HG02571 (cell line): ENCODE measurements around the gene SPNS2.

Source experiments
- ATAC-seq: cut with Tn5 transposase; IDR thresholded peaks from one replicate; pipeline ENCODE4 v1.9.1; 2021; ENCODE audit warnings: mild to moderate bottlenecking, moderate library complexity; ENCODE audit not compliant: unreplicated experiment

Gene SPNS2

GRCh38 chr17:4548061-4548461, 49.4 kb downstream of the SPNS2 start:
- no peak for ATAC-seq

GRCh38 chr17:4548721-4549531, 50.2 kb downstream of the SPNS2 start:
- no peak for ATAC-seq

GRCh38 chr17:4549781-4550533, 51.3 kb downstream of the SPNS2 start:
- no peak for ATAC-seq

GRCh38 chr17:4550534-4551039, 51.9 kb downstream of the SPNS2 start:
- no peak for ATAC-seq

GRCh38 chr17:4551141-4551540, 52.5 kb downstream of the SPNS2 start:
- no peak for ATAC-seq

GRCh38 chr17:4551796-4552525, 53.3 kb downstream of the SPNS2 start:
- no peak for ATAC-seq

GRCh38 chr17:4553669-4554068, 55.0 kb downstream of the SPNS2 start:
- ATAC-seq, result no peak

- no peak for ATAC-seq
These were observed 55.8 kb downstream of the SPNS2 start for GRCh38 chr17:4554441-4554996.

GRCh38 chr17:4554997-4555799, 56.5 kb downstream of the SPNS2 start, which contains the start of gene MYBBP1A:
Gene MYBBP1A (minus strand): TSS chr17:4555384. CDS start chr17:4555324, 60 bp downstream.
- peak; percentile 77 for ATAC-seq

- no peak for ATAC-seq
These were observed 57.4 kb downstream of the SPNS2 start for GRCh38 chr17:4555873-4556759.

- no peak for ATAC-seq
These were observed 58.3 kb downstream of the SPNS2 start for GRCh38 chr17:4556996-4557395.

GRCh38 chr17:4557626-4558346, 59.1 kb downstream of the SPNS2 start:
- ATAC-seq, result no peak

- no peak for ATAC-seq
These were observed 59.8 kb downstream of the SPNS2 start for GRCh38 chr17:4558347-4558971.

- ATAC-seq, result no peak
These were observed 60.6 kb downstream of the SPNS2 start for GRCh38 chr17:4559139-4559791.

GRCh38 chr17:4559966-4560365, 61.3 kb downstream of the SPNS2 start:
- ATAC-seq, result no peak

- no peak for ATAC-seq
These were observed 61.7 kb downstream of the SPNS2 start, which contains the start of gene GGT6 for GRCh38 chr17:4560421-4560820. Gene GGT6 (minus strand): TSS chr17:4560577. CDS start chr17:4560521, 56 bp downstream.

- no peak for ATAC-seq
These were observed 62.2 kb downstream of the SPNS2 start for GRCh38 chr17:4560837-4561256.
